Measurements from ENCODE around the gene RHBDF1.
A peak's percentile ranks its signal among the peaks of the same experiment; 100 is the strongest.

The RHBDF1 gene

DNA sequence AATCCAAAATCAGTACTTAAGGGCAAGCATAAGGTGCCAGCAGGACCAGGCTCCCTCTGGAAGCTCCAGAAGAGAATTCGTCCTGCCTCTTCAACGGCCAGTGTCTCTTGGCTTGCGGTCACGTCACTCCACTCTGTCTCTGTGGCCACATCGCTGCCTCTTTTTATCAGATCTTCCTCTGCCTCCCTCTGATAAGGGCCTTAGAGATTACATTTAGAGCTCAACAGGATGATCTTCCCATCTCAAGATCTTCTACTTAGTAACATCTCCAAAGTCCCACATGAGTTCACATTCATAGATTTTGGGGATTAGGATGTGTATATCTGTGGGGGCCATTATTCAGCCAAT lies 22.5 kb upstream of the RHBDF1 start:
- WGBS, 2 experiments (ENCODE audit: insufficient coverage in 2 of 2) = 93 to 100% methylated on average over 4 to 5 of the region's 5 CpGs
- Histone ChIP-seq H3K36me3 (ENCODE audit: control insufficient read depth, insufficient read depth, low read length) (peaks cover 22% of the 10 kb centered on the region), H3K27ac (ENCODE audit: low read depth, low read length, severe bottlenecking) (no peak overlapping the region), H3K4me3 (ENCODE audit: extremely low read depth, insufficient read depth, low read length, poor library complexity, severe bottlenecking) (no peak overlapping the region), H3K4me1 (ENCODE audit: control insufficient read depth, insufficient read depth, low read length, poor library complexity, severe bottlenecking) (peaks cover 9% of the 10 kb centered on the region), H3K9me3 (ENCODE audit: control insufficient read depth, low read length) (no peaks in the 10 kb centered on the region)

DNA sequence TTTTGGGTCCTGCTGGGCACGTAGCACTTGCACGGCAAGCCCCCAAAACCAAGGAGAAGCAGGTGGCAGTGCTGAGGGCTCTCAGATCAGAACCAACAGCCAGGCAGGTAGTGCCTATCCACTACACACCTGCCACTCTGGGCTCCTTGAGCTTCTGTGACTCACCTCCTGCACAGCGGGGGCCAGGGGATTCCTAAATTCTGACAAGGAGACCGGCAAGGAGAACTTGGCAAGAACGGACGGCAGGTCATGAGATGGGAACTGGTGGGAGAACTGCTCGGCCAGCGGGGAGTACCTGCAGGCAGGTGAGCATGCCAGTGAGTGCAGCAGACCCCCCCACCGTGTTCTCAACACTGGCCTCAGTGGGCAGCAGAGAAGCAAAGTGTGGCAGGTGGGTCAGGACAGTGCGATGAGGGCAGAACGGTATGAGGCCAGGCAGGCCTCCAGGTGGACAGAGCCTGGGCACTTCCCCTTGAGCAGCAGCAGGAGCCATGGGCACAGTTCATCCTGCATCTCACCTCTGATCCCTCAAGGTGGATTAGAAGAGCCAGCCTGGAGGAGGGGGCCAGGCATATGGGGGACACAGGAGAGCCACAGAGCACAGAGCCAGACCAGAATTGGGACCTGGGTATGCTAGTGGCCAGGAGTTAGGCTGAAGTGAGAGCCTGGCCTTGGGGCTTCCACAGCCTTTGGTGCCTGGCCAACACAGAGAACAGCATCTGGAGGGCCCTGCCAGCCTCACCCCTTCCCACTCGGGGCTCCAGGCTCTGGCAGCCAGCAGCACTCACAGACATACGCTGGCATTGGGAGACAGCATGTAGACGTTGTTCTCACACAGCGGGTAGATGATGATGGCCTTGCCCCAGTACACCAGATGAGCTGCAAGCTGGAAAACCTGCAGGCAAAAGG lies 20.3 kb upstream of the RHBDF1 start:
- no peak overlapping the region for H3K4me3 ChIP-seq (ENCODE audit: extremely low read depth, insufficient read depth, low read length, poor library complexity, severe bottlenecking)
- peaks cover 6% of the 10 kb centered on the region for H3K4me1 ChIP-seq (ENCODE audit: control insufficient read depth, insufficient read depth, low read length, poor library complexity, severe bottlenecking)
- peaks cover 37% of the 10 kb centered on the region for H3K36me3 ChIP-seq (ENCODE audit: control insufficient read depth, insufficient read depth, low read length)
- WGBS, 2 experiments (ENCODE audit: insufficient coverage in 2 of 2) = 91 to 96% methylated on average over 14 to 15 of the region's 15 CpGs
- no peak overlapping the region for H3K27ac ChIP-seq (ENCODE audit: low read depth, low read length, severe bottlenecking)
- no peaks in the 10 kb centered on the region for H3K9me3 ChIP-seq (ENCODE audit: control insufficient read depth, low read length)

DNA sequence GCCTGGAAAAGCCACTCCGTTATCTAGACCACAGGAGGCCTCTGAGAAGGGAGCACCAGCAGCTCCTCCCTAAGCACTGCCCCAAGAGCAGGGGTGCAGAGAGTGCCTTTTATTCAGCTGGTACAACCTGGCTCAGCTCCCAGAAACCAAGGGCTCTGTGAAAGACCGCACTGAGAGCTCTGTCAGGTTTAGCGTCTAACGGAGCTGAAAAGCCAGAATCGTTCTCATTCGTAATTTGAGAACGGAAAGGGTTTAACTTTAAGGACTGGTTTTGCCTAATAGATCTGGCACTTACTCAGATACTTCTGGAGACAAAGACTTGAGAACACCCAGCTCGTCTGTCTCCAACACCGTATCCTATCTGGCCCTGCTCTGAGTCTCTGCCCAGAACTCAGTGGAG lies 19.1 kb upstream of the RHBDF1 start:
- 91 to 94% methylated on average over 9 of the region's 9 CpGs for WGBS, 2 experiments (ENCODE audit: insufficient coverage in 2 of 2)
- Histone ChIP-seq H3K27ac (ENCODE audit: low read depth, low read length, severe bottlenecking) (no peak overlapping the region), H3K36me3 (ENCODE audit: control insufficient read depth, insufficient read depth, low read length) (peaks cover 49% of the 10 kb centered on the region), H3K4me3 (ENCODE audit: extremely low read depth, insufficient read depth, low read length, poor library complexity, severe bottlenecking) (no peak overlapping the region), H3K4me1 (ENCODE audit: control insufficient read depth, insufficient read depth, low read length, poor library complexity, severe bottlenecking) (peaks cover 6% of the 10 kb centered on the region), H3K9me3 (ENCODE audit: control insufficient read depth, low read length) (no peaks in the 10 kb centered on the region)

DNA sequence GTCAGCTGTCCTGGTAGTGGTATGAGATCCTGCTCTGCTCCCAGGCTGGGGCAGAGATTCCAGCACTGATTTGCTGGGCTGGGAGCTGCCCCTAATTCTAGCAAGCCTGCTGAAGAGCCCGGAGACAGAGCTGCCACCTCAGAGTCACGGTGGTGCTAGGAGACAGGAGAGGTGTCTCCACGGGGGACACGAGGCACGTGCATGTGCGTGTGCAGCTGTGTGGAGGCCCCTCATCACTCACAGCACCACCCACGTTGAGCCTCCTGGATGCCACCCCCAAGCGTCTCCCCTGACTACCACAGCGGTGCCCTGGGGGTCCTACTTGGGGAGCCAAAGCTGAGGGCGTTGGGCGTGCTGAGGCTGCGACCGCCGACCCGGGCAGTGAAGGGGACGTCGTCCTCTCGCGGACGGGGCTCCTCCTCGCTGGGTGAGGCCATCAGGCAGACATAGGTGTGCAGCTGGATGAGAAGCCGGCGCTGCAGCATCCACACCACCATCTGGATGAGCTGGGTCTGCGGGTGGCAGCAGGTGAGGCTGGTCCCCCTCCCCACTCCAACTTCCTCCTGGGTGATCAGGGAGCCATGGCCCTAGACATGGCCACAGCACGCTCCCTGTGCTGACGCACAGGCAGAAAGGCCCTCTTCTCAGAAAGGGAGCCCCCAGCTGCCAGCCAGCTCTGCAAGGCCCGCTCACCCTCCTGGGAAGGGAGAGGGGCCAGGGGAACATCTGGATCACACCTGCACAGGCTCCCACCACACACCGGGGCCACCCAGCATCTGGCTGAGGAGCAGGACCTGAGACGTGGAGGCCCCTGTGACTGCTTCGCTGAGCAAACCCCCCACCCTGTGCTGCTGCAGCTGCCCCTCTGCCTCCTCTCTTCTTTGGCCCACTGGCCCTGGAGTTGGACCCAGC lies 17.2 kb upstream of the RHBDF1 start:
- Histone ChIP-seq H3K4me3 (ENCODE audit: extremely low read depth, insufficient read depth, low read length, poor library complexity, severe bottlenecking) (no peak overlapping the region), H3K4me1 (ENCODE audit: control insufficient read depth, insufficient read depth, low read length, poor library complexity, severe bottlenecking) (peaks cover 10% of the 10 kb centered on the region), H3K27ac (ENCODE audit: low read depth, low read length, severe bottlenecking) (no peak overlapping the region), H3K9me3 (ENCODE audit: control insufficient read depth, low read length) (no peaks in the 10 kb centered on the region), H3K36me3 (ENCODE audit: control insufficient read depth, insufficient read depth, low read length) (peaks cover 68% of the 10 kb centered on the region)
- WGBS, 2 experiments (ENCODE audit: insufficient coverage in 2 of 2) = 95 to 96% methylated on average over 26 to 27 of the region's 30 CpGs

DNA sequence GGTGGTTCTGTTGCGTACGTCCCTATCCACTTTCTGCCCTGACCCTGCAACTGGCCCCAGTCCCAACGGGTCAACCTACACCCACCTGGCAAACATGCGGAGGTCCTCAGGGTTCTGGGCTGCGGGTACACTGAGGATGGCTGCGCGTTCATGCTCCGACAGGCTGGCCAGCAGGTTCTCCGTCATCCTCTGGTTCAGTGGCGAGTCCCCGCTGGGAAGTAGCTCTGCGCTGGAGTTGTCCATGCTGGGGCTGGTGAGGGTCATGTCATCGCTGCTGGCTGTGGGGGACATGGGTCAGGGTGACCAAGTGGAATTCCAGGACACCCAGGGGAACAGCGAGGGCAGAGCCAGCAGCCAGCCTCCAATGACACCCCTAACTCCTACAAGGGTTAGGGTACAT lies 16.2 kb upstream of the RHBDF1 start:
- Histone ChIP-seq H3K9me3 (ENCODE audit: control insufficient read depth, low read length) (no peaks in the 10 kb centered on the region), H3K27ac (ENCODE audit: low read depth, low read length, severe bottlenecking) (no peak overlapping the region), H3K36me3 (ENCODE audit: control insufficient read depth, insufficient read depth, low read length) (peaks cover 62% of the 10 kb centered on the region), H3K4me3 (ENCODE audit: extremely low read depth, insufficient read depth, low read length, poor library complexity, severe bottlenecking) (no peak overlapping the region), H3K4me1 (ENCODE audit: control insufficient read depth, insufficient read depth, low read length, poor library complexity, severe bottlenecking) (peaks cover 12% of the 10 kb centered on the region)
- 93% methylated on average over 10 to 14 of the region's 14 CpGs for WGBS, 2 experiments (ENCODE audit: insufficient coverage in 2 of 2)

DNA sequence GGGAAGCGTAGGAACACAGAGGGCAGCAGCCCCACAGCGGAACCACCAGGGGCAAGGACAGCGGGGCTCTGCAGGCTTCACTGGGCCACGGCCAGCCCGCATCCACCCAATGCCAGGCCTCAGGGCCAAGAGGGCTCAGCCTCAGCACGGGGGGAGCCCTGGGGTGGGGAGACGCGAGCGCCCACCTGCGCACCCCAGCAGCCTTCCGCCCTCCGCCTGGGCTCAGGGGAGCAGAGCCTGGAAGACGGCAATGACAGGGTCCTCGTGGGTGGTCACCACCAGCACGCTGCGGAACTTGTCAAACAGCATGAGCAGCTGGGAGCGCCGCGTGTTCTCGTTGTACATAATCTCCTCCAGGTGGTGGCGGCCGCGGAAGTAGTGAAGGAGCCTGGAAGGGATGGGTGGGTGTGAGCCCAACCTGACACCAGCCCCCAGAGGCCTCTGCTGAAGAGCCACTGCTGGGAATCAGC lies 14.1 kb upstream of the RHBDF1 start:
- no peak overlapping the region for H3K27ac ChIP-seq (ENCODE audit: low read depth, low read length, severe bottlenecking)
- H3K4me1 ChIP-seq (ENCODE audit: control insufficient read depth, insufficient read depth, low read length, poor library complexity, severe bottlenecking) = peaks cover 12% of the 10 kb centered on the region
- no peak overlapping the region for H3K4me3 ChIP-seq (ENCODE audit: extremely low read depth, insufficient read depth, low read length, poor library complexity, severe bottlenecking)
- peaks cover 55% of the 10 kb centered on the region for H3K36me3 ChIP-seq (ENCODE audit: control insufficient read depth, insufficient read depth, low read length)
- H3K9me3 ChIP-seq (ENCODE audit: control insufficient read depth, low read length) = no peaks in the 10 kb centered on the region
- 94 to 98% methylated on average over 21 to 23 of the region's 23 CpGs for WGBS, 2 experiments (ENCODE audit: insufficient coverage in 2 of 2)

DNA sequence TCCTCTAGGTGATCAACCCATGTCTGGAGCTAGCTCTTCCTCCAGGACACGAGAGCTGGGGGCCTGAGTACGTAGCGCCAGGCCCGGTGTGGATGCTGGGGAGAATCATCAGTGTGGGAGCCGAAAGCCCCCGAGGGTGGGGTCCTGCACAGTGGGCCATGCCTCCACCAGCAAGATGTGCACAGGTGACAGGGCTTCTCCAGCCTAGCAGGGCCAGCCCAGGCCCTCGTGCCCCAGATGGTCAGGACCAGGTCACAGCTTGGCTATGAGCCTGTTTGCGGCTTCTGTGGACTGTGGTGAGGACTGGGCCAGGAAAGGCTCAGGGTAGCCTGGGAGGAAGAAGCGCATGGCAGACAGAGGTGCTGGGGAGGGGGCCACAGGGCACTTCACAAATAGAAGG lies 13.4 kb upstream of the RHBDF1 start:
- peaks cover 12% of the 10 kb centered on the region for H3K4me1 ChIP-seq (ENCODE audit: control insufficient read depth, insufficient read depth, low read length, poor library complexity, severe bottlenecking)
- H3K36me3 ChIP-seq (ENCODE audit: control insufficient read depth, insufficient read depth, low read length) = peaks cover 57% of the 10 kb centered on the region

DNA sequence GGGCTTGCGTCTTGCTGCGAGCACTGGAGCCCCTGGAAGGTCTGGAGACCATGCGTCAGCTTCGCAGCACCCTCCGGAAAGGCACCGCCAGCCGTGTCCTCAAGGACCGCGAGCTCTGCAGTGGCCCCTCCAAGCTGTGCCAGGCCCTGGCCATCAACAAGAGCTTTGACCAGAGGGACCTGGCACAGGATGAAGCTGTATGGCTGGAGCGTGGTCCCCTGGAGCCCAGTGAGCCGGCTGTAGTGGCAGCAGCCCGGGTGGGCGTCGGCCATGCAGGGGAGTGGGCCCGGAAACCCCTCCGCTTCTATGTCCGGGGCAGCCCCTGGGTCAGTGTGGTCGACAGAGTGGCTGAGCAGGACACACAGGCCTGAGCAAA lies 13.0 kb upstream of the RHBDF1 start:
- 95 to 98% methylated on average over 18 of the region's 18 CpGs for WGBS, 2 experiments (ENCODE audit: insufficient coverage in 2 of 2)
- no peak overlapping the region for H3K27ac ChIP-seq (ENCODE audit: low read depth, low read length, severe bottlenecking)
- peaks cover 60% of the 10 kb centered on the region for H3K36me3 ChIP-seq (ENCODE audit: control insufficient read depth, insufficient read depth, low read length)
- peaks cover 12% of the 10 kb centered on the region for H3K4me1 ChIP-seq (ENCODE audit: control insufficient read depth, insufficient read depth, low read length, poor library complexity, severe bottlenecking)
- no peaks in the 10 kb centered on the region for H3K9me3 ChIP-seq (ENCODE audit: control insufficient read depth, low read length)
- no peak overlapping the region for H3K4me3 ChIP-seq (ENCODE audit: extremely low read depth, insufficient read depth, low read length, poor library complexity, severe bottlenecking)

More for the DNA sequence above, 13.4 kb upstream of the RHBDF1 start:
- WGBS, 2 experiments (ENCODE audit: insufficient coverage in 2 of 2) = 88 to 98% methylated on average over 9 of the region's 9 CpGs
- H3K9me3 ChIP-seq (ENCODE audit: control insufficient read depth, low read length) = no peaks in the 10 kb centered on the region
- no peak overlapping the region for H3K27ac ChIP-seq (ENCODE audit: low read depth, low read length, severe bottlenecking)
- H3K4me3 ChIP-seq (ENCODE audit: extremely low read depth, insufficient read depth, low read length, poor library complexity, severe bottlenecking) = no peak overlapping the region

DNA sequence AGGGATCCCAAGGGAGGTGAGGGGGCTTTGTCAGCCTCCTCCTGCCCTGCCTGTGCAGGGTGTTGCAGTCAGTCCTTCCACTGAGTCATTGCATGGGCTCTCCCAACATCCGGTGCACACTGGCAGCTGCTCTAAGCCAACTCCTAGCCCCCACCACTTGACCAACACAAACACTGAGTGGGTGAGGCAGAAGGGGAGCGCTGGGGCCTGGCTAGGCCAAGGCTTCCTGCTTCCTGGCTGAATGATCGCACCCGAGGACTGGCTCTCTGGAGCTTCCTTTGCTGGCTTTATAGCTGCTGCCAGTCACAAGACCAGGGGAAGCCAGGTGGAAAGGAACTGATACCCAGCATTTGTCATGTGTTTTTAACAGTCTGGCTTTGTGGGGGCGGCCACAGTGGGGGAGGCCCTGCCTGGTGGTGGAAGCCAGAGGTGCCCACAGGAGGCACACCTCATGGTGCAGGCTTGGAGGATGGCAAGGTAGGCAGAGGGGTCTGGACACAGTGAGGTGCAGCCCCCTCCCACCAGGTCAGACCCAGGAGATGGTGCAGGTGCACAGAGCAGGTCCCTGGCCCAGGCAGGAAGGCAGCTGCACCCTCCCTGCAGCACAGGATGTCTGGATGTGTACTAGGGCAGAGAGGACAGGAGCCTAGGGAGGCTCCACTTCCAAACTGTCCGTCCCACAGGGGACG lies 12.4 kb upstream of the RHBDF1 start:
- H3K4me3 ChIP-seq (ENCODE audit: extremely low read depth, insufficient read depth, low read length, poor library complexity, severe bottlenecking) = no peak overlapping the region
- H3K27ac ChIP-seq (ENCODE audit: low read depth, low read length, severe bottlenecking) = peak overlapping the region; percentile 78
- H3K4me1 ChIP-seq (ENCODE audit: control insufficient read depth, insufficient read depth, low read length, poor library complexity, severe bottlenecking) = peaks cover 12% of the 10 kb centered on the region
- no peaks in the 10 kb centered on the region for H3K9me3 ChIP-seq (ENCODE audit: control insufficient read depth, low read length)
- peaks cover 62% of the 10 kb centered on the region for H3K36me3 ChIP-seq (ENCODE audit: control insufficient read depth, insufficient read depth, low read length)
- whole genome bisulfite sequencing, 2 experiments (ENCODE audit: insufficient coverage in 2 of 2) = 86 to 91% methylated on average over 5 to 7 of the region's 7 CpGs

DNA sequence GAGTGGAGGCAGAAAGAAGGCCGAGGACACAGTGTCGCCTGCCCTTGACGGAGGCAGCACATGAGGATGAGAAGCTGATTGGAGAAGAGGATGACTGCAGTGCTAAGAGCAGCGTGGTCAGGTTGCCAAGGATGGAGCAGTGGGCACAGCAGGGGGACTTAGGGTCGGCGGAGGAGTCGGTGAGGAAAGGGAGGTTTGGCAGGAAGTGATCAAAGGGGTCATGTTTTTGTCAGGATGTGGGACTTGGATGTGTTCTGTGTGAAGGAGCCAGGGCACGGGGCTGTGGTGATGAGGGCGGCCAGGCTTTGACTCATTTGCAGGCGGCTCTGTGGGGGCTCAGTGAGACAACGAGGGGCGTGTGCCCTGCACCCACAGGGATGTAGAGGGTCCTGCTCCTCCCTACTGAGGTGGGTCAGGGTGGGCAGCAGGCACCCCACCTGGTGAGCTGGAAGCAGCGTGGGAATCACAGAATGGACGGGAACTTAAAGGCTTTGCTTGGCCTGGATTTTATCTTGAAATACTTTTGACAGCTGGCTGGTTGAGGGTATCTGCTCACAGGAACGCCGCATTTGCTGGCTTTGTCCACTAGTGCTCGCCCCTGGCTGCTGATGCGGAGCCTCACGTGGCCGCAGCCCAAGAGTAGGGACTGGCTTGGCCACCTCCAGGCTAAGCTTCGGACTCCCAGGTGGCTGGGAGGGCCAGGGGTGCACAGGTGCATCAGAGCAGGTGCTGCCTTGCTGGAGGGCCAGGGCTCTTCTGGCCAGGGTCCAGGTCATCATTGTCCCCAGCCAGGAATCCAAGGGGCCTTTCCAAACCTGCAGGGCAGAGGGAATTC lies 11.6 kb upstream of the RHBDF1 start:
- peaks cover 60% of the 10 kb centered on the region for H3K36me3 ChIP-seq (ENCODE audit: control insufficient read depth, insufficient read depth, low read length)
- H3K27ac ChIP-seq (ENCODE audit: low read depth, low read length, severe bottlenecking) = peak overlapping the region; percentile 78
- H3K4me3 ChIP-seq (ENCODE audit: extremely low read depth, insufficient read depth, low read length, poor library complexity, severe bottlenecking) = no peak overlapping the region
- H3K4me1 ChIP-seq (ENCODE audit: control insufficient read depth, insufficient read depth, low read length, poor library complexity, severe bottlenecking) = peaks cover 17% of the 10 kb centered on the region
- 87% methylated on average over 21 of the region's 21 CpGs for WGBS, 2 experiments (ENCODE audit: insufficient coverage in 2 of 2)
- no peaks in the 10 kb centered on the region for H3K9me3 ChIP-seq (ENCODE audit: control insufficient read depth, low read length)
